Vagina (tissue), 2 donors: Measurements from ENCODE around the gene FSTL5. TPM values are rescaled to one million over a fixed set of nuclear protein-coding genes. Genes with fewer than 3 reads are reported as not detected.

Experiments used
- DNase-seq, 2 donors: peaks; one replicate each; pipeline ENCODE4 v3.0.0-alpha.2; 2017; ENCODE audit errors: extremely low spot score in 2 of 2
- H3K27ac ChIP-seq: fragments of 200-600 bp; sonication (generic); one replicate; pipeline ENCODE4 v1.5.1; 2019
- H3K27me3 ChIP-seq: fragments of 200-600 bp; sonication (generic); one replicate; pipeline ENCODE4 v1.5.1; 2019
- H3K36me3 ChIP-seq, 2 donors: fragments of 200-600 bp; sonication (generic); one replicate each; pipeline ENCODE4 v1.5.1; 2017 to 2019
- H3K4me1 ChIP-seq: fragments of 200-600 bp; sonication (generic); one replicate; pipeline ENCODE4 v1.5.1; 2019
- H3K4me3 ChIP-seq, 2 donors: fragments of 200-600 bp; sonication (generic); 1 replicate in 1 of 2; 2 replicates in 1 of 2; pipeline ENCODE4 v1.5.1; 2016 to 2019
- H3K9me3 ChIP-seq: fragments of 200-600 bp; sonication (generic); one replicate; pipeline ENCODE4 v1.5.1; 2019
- POLR2A ChIP-seq, 2 donors: fragments of 450-650 bp; IDR thresholded peaks; one replicate each; pipeline ENCODE4 v1.6.1; 2017; ENCODE audit warnings: antibody characterized with exemption in 2 of 2, mild to moderate bottlenecking in 2 of 2, moderate library complexity in 2 of 2
- POLR2AphosphoS5 ChIP-seq, 2 donors: sonication (generic); formaldehyde crosslinking; IDR thresholded peaks; one replicate each; pipeline ENCODE4 v1.9.0; 2017; ENCODE audit warnings: antibody characterized with exemption in 2 of 2, mild to moderate bottlenecking in 2 of 2, low read depth in 1 of 2; ENCODE audit not compliant: insufficient read depth in 1 of 2
- intact Hi-C: fragments of 100-400 bp; cut with DNase I; formaldehyde crosslinking; loops from one replicate; pipeline ENCODE4 v1.15.1; 2023
- total RNA-seq: library from RNA; depleted of rRNA; stranded (reverse); fragments of >200 nt; gene quantifications from one replicate; pipeline ENCODE4 v1.2.3, GENCODE V29; 2016
- TF ChIP-seq, protein P1 (sequence below), 3 experiments: fragments of 450-650 bp in 2 of 3; fragments of 200-600 bp in 1 of 3; sonication (generic) in 1 of 3; IDR thresholded peaks; one replicate each; pipeline ENCODE4 v1.5.1; 2017 to 2019; ENCODE audit warnings: antibody characterized with exemption in 3 of 3, mild to moderate bottlenecking in 2 of 3, moderate library complexity in 2 of 3

Gene FSTL5
- total RNA-seq, 1 donor from 2014 or later: 0.74 TPM

DNA sequence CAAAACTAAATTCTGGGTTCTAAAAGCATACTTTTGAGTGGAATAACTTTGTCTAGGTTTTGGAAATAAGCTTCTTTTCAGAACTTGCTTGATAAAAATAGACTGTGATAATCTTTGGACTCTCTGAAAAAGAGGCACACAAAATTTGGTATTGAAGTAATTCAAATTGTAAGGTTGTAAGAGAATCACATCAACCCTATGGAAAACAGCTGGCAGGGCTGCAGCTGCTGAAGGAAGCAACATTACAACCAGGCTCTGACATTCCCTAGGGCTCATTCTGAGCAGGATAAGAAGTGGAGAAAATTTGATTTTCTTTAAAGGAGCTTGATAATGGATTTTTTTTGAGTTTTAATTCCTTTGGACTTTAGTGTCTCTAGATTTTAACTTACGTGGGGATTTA lies 147.6 kb downstream of the FSTL5 start:
- Histone ChIP-seq H3K27ac (no peak overlapping the region), H3K4me1 (no peaks in the 10 kb centered on the region), H3K9me3 (no peaks in the 10 kb centered on the region), H3K4me3 (no peak overlapping the region), H3K27me3 (no peaks in the 10 kb centered on the region), H3K36me3 (no peaks in the 10 kb centered on the region)
- intact Hi-C loops: no loop called here
- TF ChIP-seq, protein P1, sequence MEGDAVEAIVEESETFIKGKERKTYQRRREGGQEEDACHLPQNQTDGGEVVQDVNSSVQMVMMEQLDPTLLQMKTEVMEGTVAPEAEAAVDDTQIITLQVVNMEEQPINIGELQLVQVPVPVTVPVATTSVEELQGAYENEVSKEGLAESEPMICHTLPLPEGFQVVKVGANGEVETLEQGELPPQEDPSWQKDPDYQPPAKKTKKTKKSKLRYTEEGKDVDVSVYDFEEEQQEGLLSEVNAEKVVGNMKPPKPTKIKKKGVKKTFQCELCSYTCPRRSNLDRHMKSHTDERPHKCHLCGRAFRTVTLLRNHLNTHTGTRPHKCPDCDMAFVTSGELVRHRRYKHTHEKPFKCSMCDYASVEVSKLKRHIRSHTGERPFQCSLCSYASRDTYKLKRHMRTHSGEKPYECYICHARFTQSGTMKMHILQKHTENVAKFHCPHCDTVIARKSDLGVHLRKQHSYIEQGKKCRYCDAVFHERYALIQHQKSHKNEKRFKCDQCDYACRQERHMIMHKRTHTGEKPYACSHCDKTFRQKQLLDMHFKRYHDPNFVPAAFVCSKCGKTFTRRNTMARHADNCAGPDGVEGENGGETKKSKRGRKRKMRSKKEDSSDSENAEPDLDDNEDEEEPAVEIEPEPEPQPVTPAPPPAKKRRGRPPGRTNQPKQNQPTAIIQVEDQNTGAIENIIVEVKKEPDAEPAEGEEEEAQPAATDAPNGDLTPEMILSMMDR (IDR thresholded peaks at IDR 0.05): no peak
- no peak for TF ChIP-seq POLR2AphosphoS5 (IDR thresholded peaks at IDR 0.05; ENCODE audit: insufficient read depth in 1 of 2, low read depth in 1 of 2)
- TF ChIP-seq POLR2A (IDR thresholded peaks at IDR 0.05): no peak
- DNase-seq: no peak

DNA sequence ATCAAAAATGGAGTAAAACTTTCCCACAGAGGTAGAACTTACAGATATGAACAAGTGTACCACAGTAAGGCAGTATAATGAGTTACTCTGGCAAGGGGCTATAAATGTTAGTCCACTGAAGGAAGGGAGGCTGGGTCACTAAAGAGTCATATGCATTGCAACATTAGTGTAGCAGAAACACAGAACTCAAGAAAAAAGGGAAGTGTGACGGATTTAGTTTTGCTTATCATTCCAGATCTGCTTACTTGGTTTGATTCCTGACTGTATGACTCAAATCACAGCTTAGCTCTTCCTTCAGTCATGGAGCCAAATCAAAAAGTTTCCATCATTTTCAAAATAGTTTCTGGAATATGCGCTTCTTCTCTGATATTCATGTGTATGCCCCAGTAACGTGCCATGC lies 148.7 kb downstream of the FSTL5 start:
- no peak for DNase-seq
- H3K9me3 ChIP-seq: no peaks in the 10 kb centered on the region
- H3K36me3 ChIP-seq: no peaks in the 10 kb centered on the region
- no peaks in the 10 kb centered on the region for H3K27me3 ChIP-seq
- TF ChIP-seq POLR2AphosphoS5 (IDR thresholded peaks at IDR 0.05; ENCODE audit: insufficient read depth in 1 of 2, low read depth in 1 of 2): no peak
- intact Hi-C loops: no loop called here
- no peak overlapping the region for H3K27ac ChIP-seq
- H3K4me1 ChIP-seq: no peaks in the 10 kb centered on the region
- no peak overlapping the region for H3K4me3 ChIP-seq

DNA sequence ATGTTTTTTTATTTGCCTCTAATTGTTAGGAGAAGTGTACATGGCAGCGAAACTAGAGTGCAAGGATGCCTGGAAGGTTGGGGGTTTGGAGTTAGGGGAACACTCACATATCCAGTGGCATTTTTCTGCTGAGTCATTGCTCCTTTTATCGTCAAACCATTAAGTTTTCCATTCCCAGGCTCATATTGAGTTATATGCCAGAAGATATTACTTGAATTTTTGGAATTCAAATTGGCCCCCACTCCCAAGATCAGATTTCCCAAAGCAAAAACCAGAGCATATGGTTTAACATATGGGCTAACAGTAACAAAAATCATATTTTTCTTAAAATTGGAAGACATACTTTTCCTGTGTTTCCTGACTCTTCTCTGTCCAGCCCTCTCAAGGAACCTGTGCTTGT lies 152.7 kb downstream of the FSTL5 start:
- no peak overlapping the region for H3K27ac ChIP-seq
- no peak overlapping the region for H3K4me3 ChIP-seq
- no peaks in the 10 kb centered on the region for H3K9me3 ChIP-seq
- H3K36me3 ChIP-seq: no peaks in the 10 kb centered on the region
- H3K4me1 ChIP-seq: no peaks in the 10 kb centered on the region
- intact Hi-C loops: no loop called here
- TF ChIP-seq, protein P1 (IDR thresholded peaks at IDR 0.05): no peak
- TF ChIP-seq POLR2AphosphoS5 (IDR thresholded peaks at IDR 0.05; ENCODE audit: insufficient read depth in 1 of 2, low read depth in 1 of 2): no peak
- TF ChIP-seq POLR2A (IDR thresholded peaks at IDR 0.05): no peak
- H3K27me3 ChIP-seq: no peaks in the 10 kb centered on the region
- no peak for DNase-seq

GRCh38 chr4:162010362-162010761 lies 153.4 kb downstream of the FSTL5 start:
- Histone ChIP-seq H3K9me3 (no peaks in the 10 kb centered on the region), H3K36me3 (no peaks in the 10 kb centered on the region), H3K4me3 (no peak overlapping the region), H3K27ac (no peak overlapping the region), H3K27me3 (no peaks in the 10 kb centered on the region), H3K4me1 (no peaks in the 10 kb centered on the region)
- intact Hi-C loops: no loop called here
- no peak for DNase-seq
- TF ChIP-seq POLR2AphosphoS5 (IDR thresholded peaks at IDR 0.05; ENCODE audit: insufficient read depth in 1 of 2, low read depth in 1 of 2) (no peak), POLR2A (IDR thresholded peaks at IDR 0.05) (no peak)
- TF ChIP-seq, protein P1 (IDR thresholded peaks at IDR 0.05): no peak

GRCh38 chr4:161992317-161992716 lies 171.5 kb downstream of the FSTL5 start:
- intact Hi-C loops: no loop called here
- no peak for DNase-seq
- no peaks in the 10 kb centered on the region for H3K9me3 ChIP-seq
- H3K4me3 ChIP-seq: no peak overlapping the region
- H3K27me3 ChIP-seq: no peaks in the 10 kb centered on the region
- TF ChIP-seq, protein P1 (IDR thresholded peaks at IDR 0.05): no peak
- TF ChIP-seq POLR2AphosphoS5 (IDR thresholded peaks at IDR 0.05; ENCODE audit: insufficient read depth in 1 of 2, low read depth in 1 of 2) (no peak), POLR2A (IDR thresholded peaks at IDR 0.05) (no peak)
- H3K27ac ChIP-seq: no peak overlapping the region
- no peaks in the 10 kb centered on the region for H3K36me3 ChIP-seq
- H3K4me1 ChIP-seq: no peaks in the 10 kb centered on the region

DNA sequence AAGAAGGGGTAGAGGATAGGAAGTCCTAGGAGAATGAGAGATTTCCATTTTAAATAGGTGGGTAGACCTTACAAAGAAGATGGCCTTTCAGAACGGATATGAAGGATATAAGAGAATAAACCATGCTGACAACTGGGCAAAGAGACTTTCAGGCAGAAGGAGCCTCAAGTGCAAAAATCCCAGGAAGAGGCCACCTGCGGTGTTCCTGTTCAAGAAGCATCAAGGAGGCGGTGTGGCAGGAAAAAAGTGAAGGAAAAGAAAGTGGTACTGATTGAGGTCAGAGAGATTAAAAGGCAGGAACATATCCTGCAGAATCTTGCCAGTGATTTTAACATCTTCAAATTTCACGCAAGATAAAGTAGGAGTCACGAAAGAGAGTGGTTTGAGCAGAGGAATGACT lies 172.0 kb downstream of the FSTL5 start:
- no peaks in the 10 kb centered on the region for H3K36me3 ChIP-seq
- no peaks in the 10 kb centered on the region for H3K9me3 ChIP-seq
- TF ChIP-seq, protein P1 (IDR thresholded peaks at IDR 0.05): no peak
- no peak for TF ChIP-seq POLR2A (IDR thresholded peaks at IDR 0.05)
- TF ChIP-seq POLR2AphosphoS5 (IDR thresholded peaks at IDR 0.05; ENCODE audit: insufficient read depth in 1 of 2, low read depth in 1 of 2): no peak
- no peak overlapping the region for H3K27ac ChIP-seq
- DNase-seq: no peak
- intact Hi-C loops: no loop called here
- H3K27me3 ChIP-seq: no peaks in the 10 kb centered on the region
- no peaks in the 10 kb centered on the region for H3K4me1 ChIP-seq
- H3K4me3 ChIP-seq: no peak overlapping the region
